Omental fat pad (tissue), 4 donors: ENCODE measurements around the gene RAB15. TPM values are rescaled to one million over a fixed set of nuclear protein-coding genes. Genes with fewer than 3 reads are reported as not detected.

ENCODE experiments used
- ATAC-seq: fragments of 150-250 bp; one replicate; pipeline ENCODE4 v1.9.1; 2016; ENCODE audit warnings: mild to moderate bottlenecking, moderate library complexity; ENCODE audit not compliant: low FRiP score
- DNase-seq: peaks from one replicate; pipeline ENCODE4 v3.0.0-alpha.2; 2019; ENCODE audit warnings: low spot score
- CTCF ChIP-seq, 3 donors: fragments of 450-650 bp; IDR thresholded peaks; one replicate each; pipeline ENCODE4 v1.5.1; 2016 to 2017; ENCODE audit warnings: antibody characterized with exemption in 3 of 3, mild to moderate bottlenecking in 3 of 3, moderate library complexity in 2 of 3
- small RNA-seq: library from RNA; depleted of rRNA; stranded (forward); fragments of <200 nt; gene quantifications from one replicate; pipeline ENCODE3, GENCODE V24; 2016
- total RNA-seq, 4 donors: library from RNA; depleted of rRNA; stranded (reverse); fragments of >200 nt; gene quantifications; one replicate each; pipeline ENCODE4 v1.1.0, GENCODE V29; 2016

RAB15 gene
- total RNA-seq, 4 donors from 2014 or later = 1.6 to 3.8 (median 2.4) TPM

- DNase-seq (no peak), ATAC-seq (peak; percentile 79)
- TF ChIP-seq CTCF (IDR thresholded peaks at IDR 0.05) = no peak
Observed at GRCh38 chr14:64899958-64900357, 72.2 kb downstream of the RAB15 start.

Small RNA genes within 50 kb of the gene (small RNA-seq; reads per million reads assigned to genes)
- gene RPPH1-2P = not detected

Other genes starting within 250 kb of the RAB15 start
- gene SPTB, start 92.4 kb downstream of the RAB15 start, total RNA-seq = 1 to 10 TPM; 1.1 to 3.5 (median 1.4) TPM
- 100 to 1,000 TPM in 1 of 4 donors, 10 to 100 TPM in 3; 53.6 to 113 (median 81.9) TPM for gene CHURC1, start 57.9 kb downstream of the RAB15 start, total RNA-seq
- gene GPX2, start 29.6 kb downstream of the RAB15 start, total RNA-seq = not detected
- gene FNTB, start 14.6 kb upstream of the RAB15 start, total RNA-seq = 10 to 100 TPM in 3 of 4 donors, 1 to 10 TPM in 1; 8.4 to 16.7 (median 13.7) TPM
- 10 to 100 TPM; 38.6 to 69.8 (median 55.3) TPM for gene MAX, start 130.2 kb upstream of the RAB15 start, total RNA-seq